Smooth muscle cell (in vitro differentiated cells): ENCODE data around the gene UACA. TPM values are rescaled to one million over a fixed set of nuclear protein-coding genes. Genes with fewer than 3 reads are reported as not detected.

Experiments used
- DNase-seq: peaks from one replicate; lab custom pipeline; 2025; ENCODE audit not compliant: unreplicated experiment; lab: John Stamatoyannopoulos, UW
- H2AFZ ChIP-seq: fragments of 200-600 bp; sonication (generic); 2 replicates; pipeline ENCODE4 v1.6.0; 2016; ENCODE audit warnings: antibody characterized with exemption, low read depth, mild to moderate bottlenecking
- H3F3A ChIP-seq: fragments of 200-600 bp; sonication (generic); 2 replicates; pipeline ENCODE4 v1.6.0; 2017; ENCODE audit warnings: antibody characterized with exemption, low read depth
- H3K27ac ChIP-seq: fragments of 200-600 bp; sonication (generic); 2 replicates; pipeline ENCODE4 v1.5.1; 2016; ENCODE audit warnings: low read depth, mild to moderate bottlenecking
- H3K27me3 ChIP-seq: fragments of 200-600 bp; sonication (generic); 2 replicates; pipeline ENCODE4 v1.6.1; 2016; ENCODE audit warnings: low read depth, mild to moderate bottlenecking
- H3K36me3 ChIP-seq: fragments of 200-600 bp; sonication (generic); 2 replicates; pipeline ENCODE4 v1.5.1; 2016; ENCODE audit warnings: low read depth
- H3K4me1 ChIP-seq: fragments of 200-600 bp; sonication (generic); 2 replicates; pipeline ENCODE4 v1.5.1; 2016; ENCODE audit warnings: low read depth
- H3K4me2 ChIP-seq: fragments of 200-600 bp; sonication (generic); 2 replicates; pipeline ENCODE4 v1.6.0; 2016; ENCODE audit warnings: mild to moderate bottlenecking
- H3K4me3 ChIP-seq: fragments of 200-600 bp; sonication (generic); 2 replicates; pipeline ENCODE4 v1.5.1; 2016; ENCODE audit warnings: mild to moderate bottlenecking
- H3K79me2 ChIP-seq: fragments of 200-600 bp; sonication (generic); 2 replicates; pipeline ENCODE4 v1.6.0; 2016; ENCODE audit warnings: low read depth, mild to moderate bottlenecking
- H3K9ac ChIP-seq: fragments of 200-600 bp; sonication (generic); 2 replicates; pipeline ENCODE4 v1.6.0; 2016; ENCODE audit warnings: low read depth
- H3K9me3 ChIP-seq: fragments of 200-600 bp; sonication (generic); replicated peaks from 2 replicates; pipeline ENCODE4 v1.5.1; 2016; ENCODE audit warnings: low read depth
- H4K20me1 ChIP-seq: fragments of 200-600 bp; sonication (generic); 2 replicates; pipeline ENCODE4 v1.6.0; 2016; ENCODE audit warnings: low read depth
- WGBS: methylation state at CpG from one replicate; pipeline ENCODE4 v1.1.7; 2016; ENCODE audit warnings: low lambda C conversion rate; 5-methylcytosine and 5-hydroxymethylcytosine counted together
- polyA plus RNA-seq: library from polyadenylated mRNA; unstranded; fragments of >200 nt; fragmentation: Nextera tagmentation; extraction: Ambion mirVana; gene quantifications from 2 replicates; pipeline ENCODE4 v1.2.1, GENCODE V29; 2016
- total RNA-seq: library from RNA; depleted of rRNA; stranded (reverse); fragments of >200 nt; gene quantifications from 2 replicates; pipeline ENCODE4 v1.2.3, GENCODE V29; 2014
- TF ChIP-seq, protein P1 (sequence below): fragments of 200-600 bp; sonication (generic); IDR thresholded peaks from 2 replicates; pipeline ENCODE4 v1.5.1; 2017; ENCODE audit warnings: borderline replicate concordance, mild to moderate bottlenecking, antibody characterized with exemption; ENCODE audit not compliant: insufficient read depth, poor library complexity, severe bottlenecking

UACA gene
- total and polyA plus RNA-seq, 2 experiments from 2014 or later: 109 to 153 TPM

DNA sequence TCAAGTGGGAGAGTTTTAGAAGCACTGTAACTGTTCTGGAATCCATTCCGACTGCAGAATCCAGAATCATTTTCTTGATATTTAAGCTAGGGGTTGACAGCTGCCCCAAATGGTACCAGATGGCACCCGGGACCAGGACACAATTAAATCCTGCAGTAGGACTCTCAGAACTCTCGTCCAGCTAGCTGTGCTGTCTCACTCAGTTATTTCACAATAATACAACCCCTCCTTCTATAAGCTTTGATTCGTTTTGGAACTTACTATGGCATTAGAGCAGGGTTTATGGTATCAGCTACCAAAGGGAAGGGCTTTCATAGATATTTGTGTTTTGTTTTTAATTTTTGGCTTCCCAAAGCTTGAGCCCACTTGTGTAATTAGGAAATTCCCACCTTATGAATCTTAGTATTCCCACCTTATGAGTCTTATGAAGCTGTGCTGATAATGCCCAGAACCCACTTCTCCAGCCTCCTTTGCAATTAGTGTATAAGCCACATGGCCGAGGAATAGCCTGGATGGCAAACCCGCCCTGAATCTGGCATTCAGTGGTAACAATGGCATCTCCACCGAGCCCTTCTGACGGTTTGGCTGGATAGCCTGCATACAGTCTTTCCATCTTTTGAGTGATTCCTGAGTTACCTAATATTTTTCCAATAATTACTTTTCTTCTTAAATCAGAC, 120.1 kb downstream of the UACA start:
- H3K9me3 ChIP-seq: no peaks in the 10 kb centered on the region

DNA sequence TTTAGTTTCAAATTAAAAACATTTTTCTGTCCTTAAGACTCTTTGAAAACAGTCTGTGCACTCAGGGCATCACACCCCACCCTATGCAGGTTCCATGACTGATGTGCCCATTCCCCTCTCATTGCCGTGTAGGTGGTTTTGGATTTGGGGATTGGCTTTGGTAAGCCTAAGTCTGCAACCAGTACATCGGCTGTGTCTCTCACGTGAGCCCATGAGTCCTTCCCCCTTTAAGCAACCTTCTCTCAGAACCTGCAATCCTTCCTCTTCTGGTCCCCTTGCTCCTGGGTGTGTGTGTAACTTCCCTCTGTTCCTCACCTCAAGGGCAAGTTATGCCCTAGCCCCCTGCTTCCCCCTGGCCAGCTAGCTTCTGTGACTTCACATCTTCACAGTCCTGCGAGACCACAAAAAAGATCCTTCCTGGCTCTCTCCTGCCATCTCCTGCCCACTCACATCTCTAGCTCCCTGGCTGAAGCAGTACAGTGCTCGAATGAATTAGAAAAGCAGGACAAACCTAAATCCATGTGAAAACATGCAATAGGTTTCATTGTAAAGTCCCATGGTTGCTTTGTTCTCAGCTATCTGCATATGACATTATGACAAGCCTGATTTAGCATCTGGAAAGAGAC, 126.7 kb downstream of the UACA start:
- no peaks in the 10 kb centered on the region for H4K20me1 ChIP-seq
- no peak for DNase-seq

More for the DNA sequence above, 120.1 kb downstream of the UACA start:
- Histone ChIP-seq H3K4me2 (no peak overlapping the region), H3F3A (no peaks in the 10 kb centered on the region), H2AFZ (no peak overlapping the region), H3K4me3 (no peak overlapping the region), H3K9ac (no peak overlapping the region), H3K36me3 (no peaks in the 10 kb centered on the region), H4K20me1 (no peaks in the 10 kb centered on the region), H3K4me1 (no peaks in the 10 kb centered on the region), H3K79me2 (no peaks in the 10 kb centered on the region), H3K27me3 (no peaks in the 10 kb centered on the region), H3K27ac (no peak overlapping the region)
- TF ChIP-seq, protein P1, sequence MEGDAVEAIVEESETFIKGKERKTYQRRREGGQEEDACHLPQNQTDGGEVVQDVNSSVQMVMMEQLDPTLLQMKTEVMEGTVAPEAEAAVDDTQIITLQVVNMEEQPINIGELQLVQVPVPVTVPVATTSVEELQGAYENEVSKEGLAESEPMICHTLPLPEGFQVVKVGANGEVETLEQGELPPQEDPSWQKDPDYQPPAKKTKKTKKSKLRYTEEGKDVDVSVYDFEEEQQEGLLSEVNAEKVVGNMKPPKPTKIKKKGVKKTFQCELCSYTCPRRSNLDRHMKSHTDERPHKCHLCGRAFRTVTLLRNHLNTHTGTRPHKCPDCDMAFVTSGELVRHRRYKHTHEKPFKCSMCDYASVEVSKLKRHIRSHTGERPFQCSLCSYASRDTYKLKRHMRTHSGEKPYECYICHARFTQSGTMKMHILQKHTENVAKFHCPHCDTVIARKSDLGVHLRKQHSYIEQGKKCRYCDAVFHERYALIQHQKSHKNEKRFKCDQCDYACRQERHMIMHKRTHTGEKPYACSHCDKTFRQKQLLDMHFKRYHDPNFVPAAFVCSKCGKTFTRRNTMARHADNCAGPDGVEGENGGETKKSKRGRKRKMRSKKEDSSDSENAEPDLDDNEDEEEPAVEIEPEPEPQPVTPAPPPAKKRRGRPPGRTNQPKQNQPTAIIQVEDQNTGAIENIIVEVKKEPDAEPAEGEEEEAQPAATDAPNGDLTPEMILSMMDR: no peak
- no peak for DNase-seq
- 82% methylated on average over 8 of the region's 8 CpGs for WGBS

DNA sequence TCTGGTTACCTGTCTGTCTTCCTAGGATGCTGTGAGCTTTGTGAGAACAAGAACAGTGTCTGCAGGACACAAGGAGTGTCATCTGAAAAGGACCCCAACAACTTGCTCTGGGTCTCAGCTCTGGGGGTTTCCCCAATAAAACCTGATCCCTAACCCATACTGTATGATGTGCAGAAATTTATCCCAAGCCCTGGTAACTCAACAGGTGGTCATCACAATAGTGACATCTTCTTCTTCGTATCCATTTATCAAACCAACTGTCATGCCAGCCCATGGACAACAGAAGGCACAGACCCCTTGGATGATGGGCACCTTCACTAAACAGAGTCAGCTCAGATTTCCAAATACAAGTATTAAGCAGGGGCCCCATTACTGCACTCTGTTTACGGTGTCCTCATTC, 127.5 kb downstream of the UACA start:
- Histone ChIP-seq H3K27me3 (no peaks in the 10 kb centered on the region), H2AFZ (no peak overlapping the region), H4K20me1 (no peaks in the 10 kb centered on the region), H3K79me2 (no peaks in the 10 kb centered on the region), H3K4me3 (no peak overlapping the region), H3K9me3 (no peaks in the 10 kb centered on the region), H3K9ac (no peak overlapping the region), H3K36me3 (no peaks in the 10 kb centered on the region), H3K4me1 (peaks cover 15% of the 10 kb centered on the region), H3K27ac (no peak overlapping the region), H3F3A (peaks cover 7% of the 10 kb centered on the region), H3K4me2 (no peak overlapping the region)
- 67% methylated on average over 2 of the region's 2 CpGs for WGBS
- no peak for DNase-seq
- TF ChIP-seq, protein P1: no peak

More for the DNA sequence above, 126.7 kb downstream of the UACA start:
- no peaks in the 10 kb centered on the region for H3K27me3 ChIP-seq
- TF ChIP-seq, protein P1: peak; percentile 39
- H3K79me2 ChIP-seq: no peaks in the 10 kb centered on the region
- H3K36me3 ChIP-seq: no peaks in the 10 kb centered on the region
- H3K27ac ChIP-seq: no peak overlapping the region
- peaks cover 15% of the 10 kb centered on the region for H3K4me1 ChIP-seq
- H2AFZ ChIP-seq: no peak overlapping the region
- H3K4me3 ChIP-seq: no peak overlapping the region
- 71% methylated on average over 5 of the region's 5 CpGs for WGBS
- H3K9me3 ChIP-seq: no peaks in the 10 kb centered on the region
- H3F3A ChIP-seq: peaks cover 7% of the 10 kb centered on the region
- no peak overlapping the region for H3K9ac ChIP-seq
- no peak overlapping the region for H3K4me2 ChIP-seq
